ENCODE data around the gene LRRC43. TPM values are rescaled to one million over a fixed set of nuclear protein-coding genes. Genes with fewer than 3 reads are reported as not detected.

Gene LRRC43
- total and polyA plus RNA-seq, 2 of the 4 experiments (the other 2 are of a cell fraction) = 0.26 to 0.36 TPM

GRCh38 chr12:122150127-122150681 lies 32.7 kb upstream of the LRRC43 start:
- no peak overlapping the region for H4K8ac ChIP-seq (ENCODE audit: low read depth in 2 of 2, low read length in 2 of 2)
- H3K9me1 ChIP-seq (ENCODE audit: insufficient read depth, low read length) = peaks cover 7% of the 10 kb centered on the region; the same call in 1 of the 2 replicates
- no peak overlapping the region for H3K4ac ChIP-seq (ENCODE audit: low read depth, low read length)
- no peaks in the 10 kb centered on the region; the same call in none of the 2 replicates for H4K20me1 ChIP-seq (ENCODE audit: insufficient read depth, low read length)
- CTCF ChIA-PET = no interaction called here
- POLR2A ChIA-PET (ENCODE audit: unreplicated experiment) = no interaction called here
- no peak overlapping the region for H2AK5ac ChIP-seq (ENCODE audit: low read depth, low read length)
- no peak overlapping the region for H3K14ac ChIP-seq (replicated peaks; ENCODE audit: low read depth, low read length)
- no peak overlapping the region for H3K9ac ChIP-seq (ENCODE audit: low read depth, low read length)
- no peak for DNase-seq
- no peak overlapping the region for H3K4me2 ChIP-seq (ENCODE audit: low read depth, low read length)
- TF ChIP-seq MAZ (IDR thresholded peaks at IDR 0.05; ENCODE audit: borderline replicate concordance, low read depth, low read length) = no peak
- TF ChIP-seq CEBPB (IDR thresholded peaks at IDR 0.05; ENCODE audit: low read depth, low read length) = no peak
- no peak for ATAC-seq (ENCODE audit: low read depth)
- H3K36me3 ChIP-seq (ENCODE audit: control insufficient read depth, insufficient read depth, low read length) = no peaks in the 10 kb centered on the region
- H3K23ac ChIP-seq (ENCODE audit: low read depth, low read length) = no peak overlapping the region
- H2BK5ac ChIP-seq (ENCODE audit: low read depth, low read length, poor library complexity, severe bottlenecking) = no peak overlapping the region
- H2AK9ac ChIP-seq (replicated peaks; ENCODE audit: low read depth, low read length, poor library complexity) = no peak overlapping the region
- no peaks in the 10 kb centered on the region for H3K79me1 ChIP-seq (ENCODE audit: low read depth in 1 of 2, low read length in 2 of 2)
- whole genome bisulfite sequencing, 2 experiments (ENCODE audit: extremely low coverage in 2 of 2, insufficient read length in 1 of 2) = no CpG with 5 or more reads among the region's 8 CpGs
- in situ Hi-C loops (cut with MboI; ENCODE audit: low sequenced_read_pairs) (no loop called here), dilution Hi-C loops (cut with HindIII; ENCODE audit: low sequenced_read_pairs, unreplicated experiment) (no loop called here), intact Hi-C loops (cut with micrococcal nuclease) (no loop called here)
- no peak overlapping the region; the same call in 1 of the 2 replicates for H4K91ac ChIP-seq (ENCODE audit: insufficient read depth, low read depth, low read length)
- BruUV-seq (replicated peaks) = no TSS peak
- H3K4me3 ChIP-seq (ENCODE audit: insufficient read depth, low read depth, low read length) = no peak overlapping the region
- H3K18ac ChIP-seq (ENCODE audit: low read depth, low read length) = no peak overlapping the region
- no peak overlapping the region for H2BK120ac ChIP-seq (ENCODE audit: low read depth, low read length)
- H3K9me3 ChIP-seq (ENCODE audit: control insufficient read depth, insufficient read depth, low read length) = no peaks in the 10 kb centered on the region
- H3K27ac ChIP-seq (ENCODE audit: insufficient read depth, low read length) = no peak overlapping the region
- H2BK15ac ChIP-seq (ENCODE audit: low read depth, low read length) = no peak overlapping the region
- H4K5ac ChIP-seq (ENCODE audit: low read depth, low read length) = no peak overlapping the region
- H3K27me3 ChIP-seq (ENCODE audit: control insufficient read depth, insufficient read depth, low read length) = peaks cover 4% of the 10 kb centered on the region
- H2BK20ac ChIP-seq (ENCODE audit: low read depth, low read length) = no peak overlapping the region
- H2AFZ ChIP-seq (replicated peaks; ENCODE audit: low read length, poor library complexity) = no peak overlapping the region
- peaks cover 2% of the 10 kb centered on the region; the same call in 1 of the 2 replicates for H3K4me1 ChIP-seq (ENCODE audit: control insufficient read depth, insufficient read depth, low read length)
- H3K56ac ChIP-seq (ENCODE audit: extremely low read depth, insufficient read depth, low read length) = no peak overlapping the region

All from IMR-90 (cell line).